Measurements from ENCODE around the gene PLXDC2.

GRCh38 chr10:19902456-19902855 lies 86.2 kb downstream of the PLXDC2 start:
- TF ChIP-seq SP1 (IDR thresholded peaks at IDR 0.05) (no peak), LEF1 (IDR thresholded peaks at IDR 0.05; ENCODE audit: borderline replicate concordance) (no peak), FOXK2 (IDR thresholded peaks at IDR 0.05) (no peak), BHLHE40 (IDR thresholded peaks at IDR 0.05; ENCODE audit: borderline replicate concordance) (no peak), L3MBTL2 (conservative IDR thresholded peaks at IDR 0.05) (no peak), TARDBP (IDR thresholded peaks at IDR 0.05) (no peak), ELF4 (IDR thresholded peaks at IDR 0.05) (no peak), FOXM1 (IDR thresholded peaks at IDR 0.05; ENCODE audit: borderline replicate concordance) (no peak), FOXA1 (IDR thresholded peaks at IDR 0.05) (no peak), ARNT (IDR thresholded peaks at IDR 0.05) (no peak), SUZ12 (IDR thresholded peaks at IDR 0.05) (no peak), HDGF (IDR thresholded peaks at IDR 0.05; ENCODE audit: borderline replicate concordance) (no peak), NFRKB (IDR thresholded peaks at IDR 0.05) (no peak), CTBP1 (IDR thresholded peaks at IDR 0.05; ENCODE audit: borderline replicate concordance) (no peak)
